Medulla oblongata (tissue), 1 donor: ENCODE measurements around the gene RGS9.
A peak's percentile ranks its signal among the peaks of the same experiment; 100 is the strongest.

ENCODE experiments used
- DNase-seq: peaks from one replicate; pipeline ENCODE4 v3.0.0-alpha.2; 2015; ENCODE audit errors: extremely low spot score

Gene RGS9

DNA sequence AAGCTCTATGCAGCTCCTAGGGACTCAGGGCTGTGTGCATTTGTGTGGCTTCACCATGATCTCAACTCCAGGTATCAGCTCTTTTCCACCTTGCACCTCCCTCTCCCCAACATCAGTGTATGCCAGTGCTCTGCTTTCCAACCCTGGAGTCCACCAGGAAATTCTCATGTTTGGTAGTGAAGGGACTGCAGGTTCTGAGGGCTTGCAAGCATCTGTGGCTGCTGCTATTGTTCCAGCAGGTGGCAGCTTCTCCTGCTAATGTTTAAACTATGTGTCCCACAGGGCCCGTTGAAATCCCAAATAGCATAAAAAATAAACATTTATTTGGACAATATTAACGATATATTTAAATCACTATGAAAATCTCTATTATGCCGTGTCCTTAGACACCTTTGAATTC, 82.0 kb downstream of the RGS9 start:
- DNase-seq, result no peak

DNA sequence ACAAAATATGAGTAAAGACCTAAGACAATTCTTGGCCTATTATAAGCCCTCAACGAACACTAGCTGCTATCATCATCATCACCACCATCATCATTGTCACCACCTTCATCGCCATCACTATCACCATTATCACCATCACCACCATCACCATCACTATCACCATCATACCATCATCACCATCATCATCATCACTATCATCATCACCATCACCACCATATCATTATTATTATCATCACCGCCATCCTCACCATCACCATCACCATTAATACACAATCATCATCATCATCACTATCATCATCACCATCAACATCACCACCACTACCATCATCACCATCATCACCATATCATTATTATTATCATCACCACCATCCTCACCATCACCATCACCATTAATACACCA, 82.5 kb downstream of the RGS9 start:
- DNase-seq, result no peak

DNA sequence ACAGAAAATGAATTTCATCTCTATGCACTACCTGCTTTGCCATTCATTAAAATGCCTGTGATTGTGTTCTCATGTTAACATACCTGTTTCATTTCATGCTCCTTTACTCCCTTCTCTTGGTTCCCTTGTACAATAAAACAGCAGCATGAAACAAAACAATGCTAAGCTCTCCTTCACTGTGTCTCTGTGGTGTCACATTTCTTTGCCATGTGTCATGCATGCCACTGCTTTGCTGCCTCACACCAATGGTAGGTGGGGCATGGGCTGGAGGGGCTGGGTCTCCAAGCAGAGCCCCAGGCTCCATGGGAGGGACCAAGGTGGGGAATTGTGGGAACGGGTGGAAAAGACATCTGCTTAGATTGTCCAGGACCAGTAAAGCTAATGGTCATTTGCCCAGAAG, 83.6 kb downstream of the RGS9 start:
- no peak for DNase-seq

- no peak for DNase-seq
These were observed 85.1 kb downstream of the RGS9 start for GRCh38 chr17:65222214-65222738.

- no peak for DNase-seq
These were observed 87.9 kb downstream of the RGS9 start for GRCh38 chr17:65225061-65225460.

GRCh38 chr17:65226227-65226626, 89.1 kb downstream of the RGS9 start:
- DNase-seq, result no peak

DNA sequence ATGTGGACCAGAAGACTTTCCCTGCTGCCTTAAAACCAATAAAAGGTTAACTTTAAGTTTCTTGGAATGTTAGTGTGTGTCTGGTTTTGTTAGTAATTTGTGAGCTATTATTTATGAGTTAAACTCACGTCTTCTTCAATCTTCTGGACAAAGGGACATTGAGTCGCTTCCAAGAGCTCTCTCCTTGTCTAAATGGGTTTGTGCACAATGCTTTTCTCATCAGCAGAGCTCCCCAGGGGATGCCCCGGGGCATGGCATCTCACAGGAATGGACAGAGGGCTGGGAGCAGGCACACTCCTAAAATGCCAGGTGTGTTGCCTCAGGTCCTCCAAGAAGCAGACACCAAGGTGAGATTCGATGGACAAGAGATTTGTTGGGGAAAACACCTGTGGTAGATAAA, 90.5 kb downstream of the RGS9 start:
- DNase-seq, result no peak

DNA sequence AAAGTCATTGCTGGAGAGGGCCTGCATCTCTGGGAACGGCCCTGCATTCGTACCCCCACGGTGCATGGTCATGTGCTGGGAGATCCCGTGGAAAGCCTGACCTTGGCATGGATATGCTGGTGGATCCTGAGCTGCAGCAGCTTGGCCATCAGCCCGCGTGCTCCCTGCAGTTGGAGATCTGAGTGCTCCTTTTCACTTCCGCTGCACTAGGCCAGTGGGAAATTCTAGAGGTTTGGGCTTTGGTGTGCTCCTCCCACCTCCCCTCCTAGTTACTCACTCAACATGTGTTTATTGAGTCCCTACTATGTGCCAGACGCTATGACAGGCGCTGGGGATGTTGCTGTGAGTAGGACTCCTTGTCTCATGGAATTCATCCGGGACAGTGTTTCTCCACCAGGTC, 91.1 kb downstream of the RGS9 start:
- DNase-seq, result no peak

- no peak for DNase-seq
These were observed 91.8 kb downstream of the RGS9 start for GRCh38 chr17:65228734-65229620.

GRCh38 chr17:65229621-65229995, 92.4 kb downstream of the RGS9 start:
- DNase-seq, result no peak

DNA sequence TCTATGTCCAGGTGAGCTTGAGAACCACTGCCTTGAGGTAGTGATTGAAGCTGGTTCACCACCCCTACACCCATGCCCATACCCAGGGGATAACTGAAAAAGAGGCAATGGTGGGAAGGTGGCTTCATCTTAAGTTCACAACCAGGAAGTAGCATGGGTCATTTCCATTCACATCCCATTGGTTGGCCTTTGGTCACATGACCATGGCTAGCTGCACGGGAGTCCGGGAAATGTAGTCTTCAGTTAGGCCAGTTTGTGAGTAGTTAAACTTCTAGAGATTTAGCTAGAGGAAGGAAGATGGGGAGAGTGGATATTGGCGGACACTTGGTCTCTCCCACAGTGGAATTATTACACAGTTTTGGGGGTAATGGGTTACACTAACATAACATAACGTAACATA, 92.9 kb downstream of the RGS9 start:
- no peak for DNase-seq

GRCh38 chr17:65231086-65231485, 93.9 kb downstream of the RGS9 start:
- no peak for DNase-seq

DNA sequence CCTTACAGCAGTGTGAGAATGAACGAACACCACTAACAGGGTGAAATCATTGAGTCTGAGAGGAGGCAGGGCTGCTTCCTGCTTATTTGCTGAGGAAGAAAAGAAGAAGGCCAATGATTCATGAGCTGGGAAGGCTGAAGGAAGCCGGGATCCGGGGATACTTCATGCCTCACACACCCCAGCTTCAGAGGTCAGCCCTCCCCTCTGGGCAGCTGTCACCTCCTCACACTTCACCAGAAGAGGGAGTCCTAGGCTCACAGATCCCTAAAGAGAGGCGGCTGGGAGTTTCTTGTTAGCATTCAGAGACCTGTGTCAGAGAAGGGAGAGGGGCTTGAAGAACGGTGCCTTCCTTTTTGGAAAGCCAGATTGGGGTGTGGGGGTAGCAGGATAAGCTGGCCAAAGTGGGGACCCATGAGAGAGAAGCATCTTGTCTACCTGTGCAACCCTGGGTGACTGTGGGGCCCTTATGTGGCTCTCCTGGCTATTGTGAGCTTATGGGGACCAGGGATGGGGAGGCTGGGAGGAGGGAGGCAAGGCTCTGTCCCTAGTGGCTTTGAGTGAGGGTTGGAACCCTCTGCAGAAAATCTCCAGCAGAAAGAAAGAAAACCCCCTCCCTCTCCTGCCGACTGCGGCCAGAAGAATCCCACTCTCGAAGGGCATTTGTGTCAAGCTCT, 94.6 kb downstream of the RGS9 start:
- peak; percentile 78 for DNase-seq

DNA sequence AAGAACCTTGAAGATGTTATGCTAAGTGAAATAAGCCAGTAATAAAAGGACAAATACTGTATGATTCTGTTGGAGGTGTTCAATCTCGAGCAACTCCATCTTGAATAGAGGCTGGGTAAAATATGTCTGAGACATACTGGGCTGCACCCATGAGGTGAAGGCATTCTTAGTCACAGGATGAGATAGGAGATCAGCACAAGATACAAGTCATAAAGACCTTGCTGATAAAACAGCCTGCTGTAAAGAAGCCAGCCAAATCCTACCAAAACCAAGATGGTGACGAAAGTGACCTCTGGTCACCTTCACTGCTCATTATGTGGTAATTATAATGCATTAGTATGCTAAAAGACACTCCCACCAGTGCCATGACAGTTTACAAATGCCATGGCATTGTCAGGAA, 98.1 kb downstream of the RGS9 start:
- DNase-seq, result no peak

- no peak for DNase-seq
These were observed 99.2 kb downstream of the RGS9 start for GRCh38 chr17:65236321-65236720.

GRCh38 chr17:65243838-65244625, 106.9 kb downstream of the RGS9 start:
- DNase-seq, result peak; percentile 38

- DNase-seq, result no peak
These were observed 109.1 kb downstream of the RGS9 start for GRCh38 chr17:65246252-65246651.

DNA sequence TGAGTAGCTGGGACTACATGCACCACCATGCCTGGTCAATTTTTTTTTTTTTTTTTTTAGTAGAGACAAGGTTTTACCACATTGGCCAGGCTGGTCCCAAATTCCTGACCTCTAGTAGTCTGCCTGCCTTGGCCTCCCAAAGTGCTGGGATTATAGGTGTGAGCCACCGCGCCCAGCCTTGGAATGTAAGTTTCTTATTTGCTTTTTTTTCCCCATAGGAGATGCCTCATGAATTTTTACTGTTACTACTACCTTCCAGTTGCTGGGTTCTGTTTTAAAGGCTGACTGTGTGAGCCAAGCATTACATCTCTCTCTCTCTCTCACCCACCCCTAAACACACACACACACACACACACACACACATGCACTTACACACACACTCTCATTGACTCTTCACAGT, 112.6 kb downstream of the RGS9 start:
- no peak for DNase-seq

GRCh38 chr17:65254166-65254565, 117.0 kb downstream of the RGS9 start:
- no peak for DNase-seq

DNA sequence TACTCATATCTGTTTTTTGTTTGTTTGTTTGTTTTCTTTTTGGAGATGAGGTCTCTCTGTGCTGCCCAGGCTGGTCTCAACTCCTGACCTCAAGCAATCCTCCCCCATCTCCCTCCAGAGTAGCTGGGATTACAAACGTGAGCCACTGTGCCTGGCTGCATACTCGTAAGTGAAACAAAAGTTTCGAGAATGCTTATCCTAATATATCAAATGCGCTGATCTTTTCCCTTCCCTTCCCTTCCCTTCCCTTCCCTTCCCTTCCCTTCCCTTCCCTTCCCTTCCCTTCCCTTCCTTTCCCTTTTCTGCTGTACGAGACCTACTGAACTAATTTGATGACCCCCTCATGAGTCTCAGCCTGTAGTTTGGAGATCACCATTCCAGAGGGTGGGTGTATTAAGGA, 122.1 kb downstream of the RGS9 start:
- no peak for DNase-seq

- DNase-seq, result no peak
These were observed 122.7 kb downstream of the RGS9 start for GRCh38 chr17:65259696-65260485.

DNA sequence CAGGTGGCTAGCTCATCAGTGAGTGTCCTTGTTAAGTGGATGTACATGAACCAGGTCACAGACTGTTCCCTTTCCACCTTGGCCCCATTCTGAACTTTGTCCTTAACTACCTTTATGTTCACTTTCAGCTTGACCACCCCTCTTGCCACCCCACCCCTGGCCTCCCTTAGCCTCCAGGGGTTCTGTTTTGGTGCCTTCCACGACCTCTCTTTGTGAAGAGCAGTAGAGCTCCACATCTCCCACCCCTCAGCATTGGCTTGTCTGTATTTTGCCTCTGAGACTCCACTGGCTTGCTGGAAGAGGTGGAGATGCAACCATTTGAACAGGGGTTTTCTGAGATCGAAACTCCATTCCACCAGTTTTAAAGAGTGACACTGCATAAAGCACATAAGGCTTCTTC, 123.5 kb downstream of the RGS9 start:
- DNase-seq, result no peak
